ENCODE data around the gene SLIT3.

SLIT3 gene

GRCh38 chr5:168724227-168724626 is 576.7 kb downstream of the SLIT3 start:
- no peak for DNase-seq

- DNase-seq = no peak
Observed at GRCh38 chr5:168723037-168723436, 577.9 kb downstream of the SLIT3 start.

- DNase-seq = no peak
Observed at GRCh38 chr5:168721966-168722365, 579.0 kb downstream of the SLIT3 start.

- DNase-seq = no peak
Observed at GRCh38 chr5:168721002-168721753, 579.8 kb downstream of the SLIT3 start.

GRCh38 chr5:168720575-168720974 is 580.4 kb downstream of the SLIT3 start:
- no peak for DNase-seq

GRCh38 chr5:168714046-168714445 is 586.9 kb downstream of the SLIT3 start:
- DNase-seq = no peak

GRCh38 chr5:168713051-168713450 is 587.9 kb downstream of the SLIT3 start:
- DNase-seq = no peak

- DNase-seq = no peak
Observed at GRCh38 chr5:168712280-168712924, 588.5 kb downstream of the SLIT3 start.

- no peak for DNase-seq
Observed at GRCh38 chr5:168710706-168711105, 590.2 kb downstream of the SLIT3 start.

- no peak for DNase-seq
Observed at GRCh38 chr5:168707716-168708695, 592.9 kb downstream of the SLIT3 start.

- peak; percentile 3 to 48 for DNase-seq
Observed at GRCh38 chr5:168706655-168707069, 594.3 kb downstream of the SLIT3 start.

GRCh38 chr5:168705321-168705720 is 595.6 kb downstream of the SLIT3 start:
- DNase-seq = no peak

GRCh38 chr5:168702511-168702910 is 598.4 kb downstream of the SLIT3 start:
- DNase-seq = no peak

- DNase-seq = no peak
Observed at GRCh38 chr5:168701641-168702040, 599.3 kb downstream of the SLIT3 start.

- no peak for DNase-seq
Observed at GRCh38 chr5:168699002-168699401, 601.9 kb downstream of the SLIT3 start.

- DNase-seq = no peak
Observed at GRCh38 chr5:168697034-168697720, 603.8 kb downstream of the SLIT3 start.

GRCh38 chr5:168696611-168697010 is 604.3 kb downstream of the SLIT3 start:
- no peak for DNase-seq

GRCh38 chr5:168695301-168695835 is 605.6 kb downstream of the SLIT3 start:
- DNase-seq = no peak

- DNase-seq = no peak
Observed at GRCh38 chr5:168694289-168694688, 606.6 kb downstream of the SLIT3 start.

GRCh38 chr5:168693883-168694282 is 607.1 kb downstream of the SLIT3 start:
- DNase-seq = no peak

GRCh38 chr5:168693297-168693696 is 607.6 kb downstream of the SLIT3 start:
- DNase-seq = no peak

- DNase-seq = no peak
Observed at GRCh38 chr5:168691891-168692290, 609.0 kb downstream of the SLIT3 start.
